Measurements from ENCODE around the gene TBX19. TPM values are rescaled to one million over a fixed set of nuclear protein-coding genes. Genes with fewer than 3 reads are reported as not detected.

TBX19 gene
- total and polyA plus RNA-seq, 2 of the 8 experiments (the other 6 are each of a cell fraction or from before 2014, with no cell fraction given): 1.0 to 1.8 TPM

DNA sequence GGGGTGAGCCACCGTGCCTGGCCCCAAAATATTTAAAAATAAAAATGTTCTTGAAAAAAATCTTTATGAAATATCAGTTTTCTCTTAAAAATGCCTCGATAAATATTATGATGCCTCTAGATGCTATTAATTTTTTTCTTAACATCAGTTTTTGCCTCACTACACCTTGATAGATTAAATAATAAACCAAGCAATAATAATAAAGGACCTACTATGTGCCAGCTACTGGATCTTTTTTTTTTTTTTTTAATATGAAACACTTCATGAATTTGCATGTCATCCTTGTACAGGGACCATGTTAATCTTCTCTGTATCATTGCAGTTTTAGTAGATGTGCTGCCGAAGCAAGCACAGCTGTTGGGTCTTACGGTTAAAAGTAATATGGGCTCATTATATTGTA is 17.5 kb upstream of the TBX19 start:
- H2BK12ac ChIP-seq (ENCODE audit: low read depth, low read length): no peak overlapping the region
- 0 out of 8 replicates have a peak, but pooled peaks cover 0 to 3% (median 0%) of the 10 kb centered on the region in 4 experiments for H3K36me3 ChIP-seq (ENCODE audit: control insufficient read depth in 2 of 4, insufficient read depth in 4 of 4, low read length in 3 of 4)
- H3K23ac ChIP-seq (ENCODE audit: insufficient read length): no peak overlapping the region
- H3K9me3 ChIP-seq (ENCODE audit: insufficient read depth in 2 of 2, low read depth in 1 of 2, low read length in 1 of 2): peaks cover 0 to 4% of the 10 kb centered on the region in 2 experiments; a peak in 1 of 4 replicates
- no peak overlapping the region for H2BK20ac ChIP-seq (ENCODE audit: low read length)
- ChIA-PET CTCF (ENCODE audit: partially characterized antibody) (interaction anchor here (1.1 to 3.3 kb wide), 2 partner anchors 28 to 102 kb away, joined by 3 to 17 read pairs; no protein-coding TSS in a partner anchor), POLR2A (ENCODE audit: partially characterized antibody) (no interaction called here)
- H4K5ac ChIP-seq (ENCODE audit: insufficient read length, low read depth, low read length): no peak overlapping the region
- no peak overlapping the region for H3K9ac ChIP-seq (replicated peaks in 1 of 4; ENCODE audit: extremely low read depth in 1 of 4, low read depth in 3 of 4, low read length in 3 of 4)
- DNase-seq (ENCODE audit: low read depth in 1 of 2, low spot score in 2 of 2) (no peak), FAIRE-seq (no peak)
- H2AFZ ChIP-seq (ENCODE audit: low read length): no peak overlapping the region
- no peaks in the 10 kb centered on the region for H3K79me2 ChIP-seq (ENCODE audit: control insufficient read depth in 1 of 2, insufficient read depth in 2 of 2, low read length in 2 of 2)
- H3K4me3 ChIP-seq (ENCODE audit: extremely low read depth in 1 of 4, insufficient read depth in 2 of 4, low read depth in 3 of 4, low read length in 4 of 4): no peak overlapping the region
- H3K56ac ChIP-seq (replicated peaks; ENCODE audit: insufficient read length, low read depth, low read length): no peak overlapping the region
- no peak overlapping the region for H3K4me2 ChIP-seq (ENCODE audit: insufficient read depth in 1 of 2, low read depth in 2 of 2, low read length in 2 of 2)
- H4K91ac ChIP-seq (replicated peaks; ENCODE audit: insufficient read length, low read length): no peak overlapping the region
- H3K23me2 ChIP-seq (ENCODE audit: low read depth, low read length): no peaks in the 10 kb centered on the region
- H3K4ac ChIP-seq (replicated peaks; ENCODE audit: insufficient read length, low read depth, low read length): no peak overlapping the region
- H4K20me1 ChIP-seq (replicated peaks in 1 of 2; ENCODE audit: control insufficient read depth in 1 of 2, insufficient read depth in 2 of 2, low read length in 2 of 2): no peaks in the 10 kb centered on the region
- no peak overlapping the region for H2BK5ac ChIP-seq (ENCODE audit: low read depth, low read length)
- H3K27me3 ChIP-seq (replicated peaks in 1 of 4; ENCODE audit: control insufficient read depth in 3 of 4, extremely low read depth in 1 of 4, insufficient read depth in 3 of 4, low read length in 3 of 4): no peaks in the 10 kb centered on the region
- H4K8ac ChIP-seq (ENCODE audit: extremely low read depth, insufficient read depth, low read length): no peak overlapping the region
- H2BK120ac ChIP-seq (replicated peaks; ENCODE audit: low read depth, low read length): no peak overlapping the region
- no peak overlapping the region for H3K14ac ChIP-seq (ENCODE audit: insufficient read length)
- no peak overlapping the region for H3K18ac ChIP-seq (ENCODE audit: extremely low read depth, low read length)
- 91% methylated on average over 4 of the region's 4 CpGs; no CpG with 5 or more reads in 1 of the 2 experiments for WGBS, 2 experiments (ENCODE audit: extremely low coverage in 1 of 2, insufficient coverage in 1 of 2, insufficient read length in 1 of 2, insufficient replicate concordance in 2 of 2, low coverage in 1 of 2, low lambda C conversion rate in 2 of 2, missing lambda C conversion rate in 1 of 2)
- H3K79me1 ChIP-seq (ENCODE audit: low read depth, low read length): no peaks in the 10 kb centered on the region
- no peak overlapping the region for H3K27ac ChIP-seq (ENCODE audit: low read depth, low read length)
- peaks cover 1 to 8% (median 4%) of the 10 kb centered on the region in 4 experiments; a peak in 3 of 7 replicates for H3K4me1 ChIP-seq (replicated peaks in 1 of 4; ENCODE audit: control insufficient read depth in 3 of 4, insufficient read depth in 4 of 4, low read length in 3 of 4)
- no peak overlapping the region for H2AK5ac ChIP-seq (ENCODE audit: low read depth, low read length)
- no peak overlapping the region for H2BK15ac ChIP-seq (ENCODE audit: low read length)
- no peak for TF ChIP-seq CTCF (IDR thresholded peaks at IDR 0.05; ENCODE audit: control extremely low read depth in 1 of 3, insufficient read depth in 1 of 3, low read depth in 1 of 3, low read length in 3 of 3)
- TF ChIP-seq ATF2 (IDR thresholded peaks at IDR 0.05; ENCODE audit: low read length): no peak
- TF ChIP-seq SUZ12 (IDR thresholded peaks at IDR 0.05; ENCODE audit: low read length): no peak
- no peak for TF ChIP-seq YY1 (IDR thresholded peaks at IDR 0.05; ENCODE audit: low read depth, low read length)
- TF ChIP-seq HDAC6 (IDR thresholded peaks at IDR 0.05; ENCODE audit: low read depth, low read length): no peak
- no peak for TF ChIP-seq RXRA (IDR thresholded peaks at IDR 0.05; ENCODE audit: insufficient read depth, low read depth, low read length)
- TF ChIP-seq TEAD4 (IDR thresholded peaks at IDR 0.05; ENCODE audit: low read depth, low read length): no peak
- no peak for TF ChIP-seq CHD1 (IDR thresholded peaks at IDR 0.05; ENCODE audit: low read depth, low read length)
- no peak for TF ChIP-seq TAF1 (IDR thresholded peaks at IDR 0.05; ENCODE audit: low read depth, low read length)
- no peak for TF ChIP-seq PHF8 (conservative IDR thresholded peaks at IDR 0.05; ENCODE audit: low read depth, low read length)

Measured in H1 (cell line).